Aorta (tissue), 5 donors: Measurements from ENCODE around the gene ACER1. TPM values are rescaled to one million over a fixed set of nuclear protein-coding genes. Genes with fewer than 3 reads are reported as not detected.

Source experiments
- ATAC-seq: fragments of 200-7000 bp; cut with Tn5 transposase; one replicate; pipeline ENCODE4 v1.9.1; 2022; ENCODE audit warnings: moderate library complexity; ENCODE audit not compliant: low FRiP score
- DNase-seq, 2 donors: peaks; one replicate each; pipeline ENCODE4 v3.0.0-alpha.2; 2020
- H3K27ac ChIP-seq, 2 donors: one replicate each; pipeline ENCODE4 v1.5.1; 2013; ENCODE audit warnings: low read length in 2 of 2, mild to moderate bottlenecking in 2 of 2, moderate library complexity in 2 of 2, control low read depth in 1 of 2, inconsistent platforms in 1 of 2, low read depth in 1 of 2
- H3K27me3 ChIP-seq, 2 donors: one replicate each; pipeline ENCODE4 v1.6.1; 2013; ENCODE audit warnings: control low read depth in 1 of 2, low read length in 1 of 2, mild to moderate bottlenecking in 1 of 2, moderate library complexity in 1 of 2; ENCODE audit not compliant: insufficient read depth in 2 of 2, control insufficient read depth in 1 of 2
- H3K36me3 ChIP-seq, 2 donors: one replicate each; pipeline ENCODE4 v1.6.1; 2013; ENCODE audit warnings: control low read depth in 1 of 2, low read length in 1 of 2, mild to moderate bottlenecking in 1 of 2; ENCODE audit not compliant: insufficient read depth in 2 of 2, control insufficient read depth in 1 of 2
- H3K4me1 ChIP-seq, 2 donors: one replicate each; pipeline ENCODE4 v1.6.1; 2013; ENCODE audit warnings: low read length in 2 of 2, control low read depth in 1 of 2, mild to moderate bottlenecking in 1 of 2, moderate library complexity in 1 of 2; ENCODE audit not compliant: insufficient read depth in 2 of 2, control insufficient read depth in 1 of 2
- H3K4me3 ChIP-seq, 2 donors: one replicate each; pipeline ENCODE4 v1.5.1; 2013; ENCODE audit warnings: low read length in 2 of 2, control low read depth in 1 of 2, mild to moderate bottlenecking in 1 of 2
- H3K9me3 ChIP-seq: one replicate; pipeline ENCODE4 v1.6.1; 2013; ENCODE audit warnings: mild to moderate bottlenecking, low read length; ENCODE audit not compliant: control insufficient read depth
- WGBS, 2 donors: extraction: QIAGEN DNeasy Blood & Tissue Kit; methylation state at CpG; one replicate each; pipeline ENCODE4 v1.1.7; 2013; 5-methylcytosine and 5-hydroxymethylcytosine counted together
- intact Hi-C, 2 donors: fragments of 100-400 bp; cut with DNase I; formaldehyde crosslinking; loops; one replicate each; pipeline versions ENCODE4 v1.14.2 to v1.15.0; 2022
- polyA plus RNA-seq, 2 donors: library from polyadenylated mRNA; stranded (reverse); fragments of 200-250 nt; gene quantifications; one replicate each; pipeline ENCODE4 v1.2.3, GENCODE V29; 2013
- total RNA-seq, 2 donors: library from RNA; stranded (reverse); fragmentation: NEBNext Ultra II Directional; extraction: Animal tissue kit (Norgen Biotek cat#: 25700); gene quantifications; one replicate each; pipeline ENCODE4 v1.2.1, GENCODE V29; 2021
- donor health status: healthy with polysubstance abuse.
- donor health status: Bipolar disorder and iron deficiency.
- donor health status: DM: no; HTN: no; CAD: no.
- donor health status: DM: no; HTN: no; CAD: no.
- donor health status: DM: yes; HTN: yes; CAD: no.

The ACER1 gene
- total and polyA plus RNA-seq, 4 donors, result 0.10 TPM; not detected in 3

DNA sequence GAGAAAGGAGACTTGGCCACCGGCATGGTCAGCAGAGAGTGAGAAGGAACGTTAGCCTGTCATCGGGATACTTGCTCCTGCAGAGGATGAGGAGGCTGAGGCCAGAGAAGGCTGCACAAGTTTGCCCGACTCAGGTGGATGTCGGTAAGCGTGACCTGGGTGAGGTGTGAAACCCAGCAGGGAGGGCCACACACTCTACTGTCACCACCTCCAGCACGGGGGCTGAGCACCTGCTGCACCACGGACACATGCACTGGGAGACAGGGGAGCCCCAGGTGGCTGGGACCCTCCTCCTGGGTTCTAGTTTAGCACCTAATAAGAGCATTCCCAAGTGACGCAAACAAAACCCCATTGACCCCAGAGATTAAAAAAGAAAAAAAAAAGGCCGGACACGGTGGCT is 70.9 kb downstream of the ACER1 start:
- 94 to 95% methylated on average over 11 of the region's 11 CpGs for WGBS, 2 donors
- intact Hi-C loops, result no loop called here
- Histone ChIP-seq H3K27ac (no peak overlapping the region), H3K4me3 (no peak overlapping the region), H3K27me3 (no peaks in the 10 kb centered on the region), H3K4me1 (no peaks in the 10 kb centered on the region), H3K36me3 (no peaks in the 10 kb centered on the region), H3K9me3 (no peaks in the 10 kb centered on the region)
- DNase-seq, result peak in 1 of 2 donors; percentile 64
- ATAC-seq, result no peak

DNA sequence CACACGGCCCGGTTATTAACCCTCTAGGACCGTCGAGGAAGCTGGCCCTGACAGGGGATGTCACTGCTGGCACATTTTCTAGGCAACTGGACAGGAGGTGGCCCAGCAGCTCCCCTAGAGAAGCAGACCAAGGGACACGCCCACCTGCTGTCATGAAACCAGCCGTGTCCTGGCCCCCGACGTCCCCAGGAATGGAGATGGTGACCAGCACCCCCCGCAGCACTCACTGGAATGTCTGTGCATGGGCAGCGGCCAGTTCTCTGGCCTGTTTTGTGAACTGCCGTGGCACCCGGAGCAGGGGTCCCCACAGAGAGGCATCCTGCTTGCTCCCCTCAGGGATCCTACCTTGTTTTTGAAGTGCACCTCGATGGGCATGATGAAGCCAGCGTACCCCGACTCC is 71.5 kb downstream of the ACER1 start:
- no peaks in the 10 kb centered on the region for H3K4me1 ChIP-seq
- no peaks in the 10 kb centered on the region for H3K36me3 ChIP-seq
- DNase-seq, result peak in 1 of 2 donors; percentile 55
- no peaks in the 10 kb centered on the region for H3K9me3 ChIP-seq
- no peak for ATAC-seq
- intact Hi-C loops, result no loop called here
- no peaks in the 10 kb centered on the region for H3K27me3 ChIP-seq
- no peak overlapping the region for H3K4me3 ChIP-seq
- 86 to 89% methylated on average over 15 of the region's 15 CpGs for whole genome bisulfite sequencing, 2 donors
- H3K27ac ChIP-seq, result no peak overlapping the region

DNA sequence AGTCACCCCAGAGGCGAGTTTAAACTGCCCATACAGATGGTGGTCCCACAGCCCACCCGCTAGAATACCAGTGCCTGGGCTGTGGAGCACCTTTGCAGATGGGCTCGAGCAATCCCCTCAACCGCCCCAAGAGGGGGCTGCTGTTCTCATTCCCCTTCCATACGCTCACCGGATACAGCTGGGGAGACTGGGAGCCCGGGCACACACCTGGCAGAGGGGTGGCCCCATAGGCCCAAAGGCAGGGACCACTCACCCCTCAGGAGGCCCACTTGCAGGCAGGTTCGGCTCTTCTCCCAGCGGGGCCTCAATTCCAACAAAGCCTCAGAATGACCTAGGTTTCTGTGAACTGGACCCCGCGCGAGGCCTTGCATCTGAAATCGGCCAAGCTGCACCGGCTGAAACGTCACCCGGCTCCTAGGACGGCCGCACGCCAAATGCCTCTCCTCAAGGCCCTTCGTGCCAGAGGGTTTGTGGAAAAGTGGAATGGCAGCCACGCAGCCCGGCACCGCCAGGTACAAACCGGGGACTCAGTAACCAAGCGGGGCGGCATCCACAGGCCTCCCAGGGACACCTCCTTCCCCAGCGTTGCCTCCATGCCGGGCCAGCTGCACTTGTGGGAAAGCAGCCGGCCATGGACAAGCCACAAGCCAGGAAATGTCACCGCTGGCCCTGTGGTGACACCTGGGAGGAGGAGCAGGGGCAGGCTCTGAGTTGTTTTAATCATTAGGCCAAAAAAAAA is 72.3 kb downstream of the ACER1 start:
- DNase-seq (peak in 1 of 2 donors; percentile 77), ATAC-seq (no peak)
- intact Hi-C loops, result no loop called here
- 88 to 90% methylated on average over 30 of the region's 30 CpGs for WGBS, 2 donors
- Histone ChIP-seq H3K4me3 (no peak overlapping the region), H3K4me1 (no peaks in the 10 kb centered on the region), H3K27me3 (no peaks in the 10 kb centered on the region), H3K9me3 (no peaks in the 10 kb centered on the region), H3K36me3 (no peaks in the 10 kb centered on the region), H3K27ac (no peak overlapping the region)

DNA sequence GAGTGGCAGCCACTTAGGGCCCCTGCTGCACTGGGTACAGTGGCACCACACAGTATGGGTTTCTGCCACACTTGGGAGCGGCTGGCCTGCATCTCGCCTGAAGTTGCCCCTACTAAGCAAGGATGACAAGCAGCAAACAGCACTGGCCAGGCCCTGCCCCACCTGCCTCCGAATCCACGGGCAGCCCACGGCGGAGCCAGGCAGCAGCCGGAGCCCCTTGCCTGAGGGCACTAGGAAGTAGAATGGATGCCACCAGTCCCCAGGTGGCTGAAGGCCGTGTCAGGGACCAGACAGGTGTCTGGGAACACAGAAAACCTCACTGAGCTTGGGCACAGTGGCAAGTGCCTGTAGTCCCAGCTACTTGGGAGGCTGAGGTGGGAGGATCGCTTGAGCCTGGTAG is 73.0 kb downstream of the ACER1 start:
- intact Hi-C loops, result no loop called here
- peak in 1 of 2 donors; percentile 72 for DNase-seq
- no peak overlapping the region for H3K27ac ChIP-seq

DNA sequence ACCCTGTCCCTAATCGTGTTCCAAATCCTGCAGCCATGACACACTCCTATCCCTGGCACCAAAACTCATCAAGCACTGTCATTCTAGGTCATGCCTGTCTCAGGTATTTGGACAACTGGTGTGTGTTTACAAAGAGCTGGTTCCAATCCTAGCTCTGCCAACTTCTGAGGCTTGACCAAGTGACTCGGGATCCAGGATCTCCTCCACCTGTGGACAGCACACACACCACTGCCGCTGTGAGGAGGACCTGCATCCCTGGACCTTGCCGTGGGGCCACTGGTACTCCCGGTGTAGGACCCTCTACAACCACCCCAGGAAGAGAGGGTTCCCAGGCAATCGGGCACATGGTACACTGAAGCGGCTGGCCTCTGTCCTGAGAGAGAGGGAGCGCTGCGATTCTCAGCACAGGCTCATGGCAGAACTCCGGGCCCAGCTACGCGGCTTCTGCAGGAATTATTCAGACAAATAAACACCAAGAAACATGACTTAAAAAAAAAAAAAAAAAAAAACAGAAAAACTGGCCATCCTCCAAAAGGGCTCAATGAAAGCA is 74.0 kb downstream of the ACER1 start:
- peak; percentile 37 for ATAC-seq
- peak in 1 of 2 donors; percentile 57 for DNase-seq
- intact Hi-C loops, result no loop called here
- Histone ChIP-seq H3K9me3 (no peaks in the 10 kb centered on the region), H3K4me3 (no peak overlapping the region), H3K27me3 (no peaks in the 10 kb centered on the region), H3K27ac (peak overlapping the region in 1 of 2 donors; percentile 58), H3K4me1 (no peaks in the 10 kb centered on the region), H3K36me3 (no peaks in the 10 kb centered on the region)
- WGBS, 2 donors, result 20 to 24% methylated on average over 12 of the region's 12 CpGs

More for the DNA sequence above, 73.0 kb downstream of the ACER1 start:
- no peaks in the 10 kb centered on the region for H3K9me3 ChIP-seq
- H3K27me3 ChIP-seq, result no peaks in the 10 kb centered on the region
- WGBS, 2 donors, result 94 to 97% methylated on average over 9 of the region's 9 CpGs
- H3K4me1 ChIP-seq, result no peaks in the 10 kb centered on the region
- ATAC-seq, result peak; percentile 28
- no peaks in the 10 kb centered on the region for H3K36me3 ChIP-seq
- H3K4me3 ChIP-seq, result no peak overlapping the region

DNA sequence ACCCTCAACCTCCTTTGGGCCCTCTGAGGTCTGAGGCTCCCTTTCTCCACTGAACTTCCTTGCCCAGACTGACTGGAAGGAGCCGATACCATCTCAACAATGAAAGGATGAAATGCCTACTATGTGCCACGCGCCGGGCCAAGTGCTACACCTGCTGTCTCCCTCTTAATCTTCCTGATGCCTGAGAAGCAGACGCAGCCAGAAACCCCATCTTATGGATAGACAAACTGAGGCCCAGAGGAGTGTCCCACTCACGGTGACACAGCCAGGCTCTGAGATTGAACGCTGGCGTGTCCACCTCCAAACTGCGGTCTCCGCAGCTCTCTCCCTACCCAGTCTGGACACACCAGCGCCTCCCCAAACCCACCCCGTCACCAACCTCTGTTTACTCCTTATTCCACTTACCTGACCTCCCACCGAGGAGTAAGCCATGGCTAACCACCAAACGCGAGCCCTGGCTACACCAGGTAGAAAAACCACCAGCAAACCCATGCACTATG is 74.5 kb downstream of the ACER1 start:
- no peak overlapping the region for H3K4me3 ChIP-seq
- no peaks in the 10 kb centered on the region for H3K27me3 ChIP-seq
- no peaks in the 10 kb centered on the region for H3K36me3 ChIP-seq
- H3K9me3 ChIP-seq, result no peaks in the 10 kb centered on the region
- DNase-seq, result peak in 1 of 2 donors; percentile 72
- no peak for ATAC-seq
- H3K27ac ChIP-seq, result no peak overlapping the region
- WGBS, 2 donors, result 96% methylated on average over 15 of the region's 15 CpGs
- intact Hi-C loops, result no loop called here
- no peaks in the 10 kb centered on the region for H3K4me1 ChIP-seq

Other genes with a start within 250 kb of the ACER1 start
- 10 to 100 TPM; 16.6 to 26.1 TPM for gene RFX2, start 223.1 kb downstream of the ACER1 start, total RNA-seq
- gene RFX2, start 223.1 kb downstream of the ACER1 start, polyA plus RNA-seq, result 10 to 100 TPM in 1 of 2 donors, 1 to 10 TPM in 1; 6.5 to 12.6 TPM
- not detected for gene ACSBG2, start 197.9 kb downstream of the ACER1 start, total RNA-seq
- 1 to 10 TPM in 1 of 2 donors, not detected in 1; 1.5 TPM for gene ACSBG2, start 197.9 kb downstream of the ACER1 start, polyA plus RNA-seq
- gene MLLT1, start 53.6 kb downstream of the ACER1 start, total RNA-seq, result 10 to 100 TPM; 54.8 to 55.5 TPM
- 10 to 100 TPM; 14.9 to 34.3 TPM for gene MLLT1, start 53.6 kb downstream of the ACER1 start, polyA plus RNA-seq
- 10 to 100 TPM; 46.7 to 47.8 TPM for gene CLPP, start 27.9 kb upstream of the ACER1 start, total RNA-seq
- gene CLPP, start 27.9 kb upstream of the ACER1 start, polyA plus RNA-seq, result 10 to 100 TPM; 44.8 to 52.9 TPM
- 10 to 100 TPM; 36.5 to 44.6 TPM for gene ALKBH7, start 39.2 kb upstream of the ACER1 start, total RNA-seq
- gene ALKBH7, start 39.2 kb upstream of the ACER1 start, polyA plus RNA-seq, result 100 to 1,000 TPM in 1 of 2 donors, 10 to 100 TPM in 1; 87.5 to 124 TPM
- gene PSPN, start 42.3 kb upstream of the ACER1 start, total RNA-seq, result 1 to 10 TPM; 1.0 to 2.2 TPM
- gene PSPN, start 42.3 kb upstream of the ACER1 start, polyA plus RNA-seq, result 1 to 10 TPM in 1 of 2 donors, under 1 TPM in 1; 0.95 to 1.1 TPM
- 10 to 100 TPM; 35.7 to 45.2 TPM for gene GTF2F1, start 59.6 kb upstream of the ACER1 start, total RNA-seq
- 10 to 100 TPM; 41.7 to 59.4 TPM for gene GTF2F1, start 59.6 kb upstream of the ACER1 start, polyA plus RNA-seq
- gene KHSRP, start 91.2 kb upstream of the ACER1 start, total RNA-seq, result 100 to 1,000 TPM; 137 to 151 TPM
- gene KHSRP, start 91.2 kb upstream of the ACER1 start, polyA plus RNA-seq, result 10 to 100 TPM; 69.7 to 81.1 TPM
- under 1 TPM in 1 of 2 donors, not detected in 1; 0.23 TPM for gene SLC25A41, start 100.2 kb upstream of the ACER1 start, total RNA-seq
- gene SLC25A41, start 100.2 kb upstream of the ACER1 start, polyA plus RNA-seq, result 1 to 10 TPM in 1 of 2 donors, not detected in 1; 1.8 TPM
- gene SLC25A23, start 126.2 kb upstream of the ACER1 start, total RNA-seq, result 10 to 100 TPM; 52.8 to 59.0 TPM
- gene SLC25A23, start 126.2 kb upstream of the ACER1 start, polyA plus RNA-seq, result 10 to 100 TPM; 37.9 to 48.1 TPM
- not detected for gene CRB3, start 130.7 kb upstream of the ACER1 start, total RNA-seq
- 10 to 100 TPM in 1 of 2 donors, under 1 TPM in 1; 0.38 to 13.9 TPM for gene CRB3, start 130.7 kb upstream of the ACER1 start, polyA plus RNA-seq
- gene DENND1C, start 148.2 kb upstream of the ACER1 start, total RNA-seq, result 1 to 10 TPM; 3.9 to 7.6 TPM
- gene DENND1C, start 148.2 kb upstream of the ACER1 start, polyA plus RNA-seq, result 1 to 10 TPM in 1 of 2 donors, under 1 TPM in 1; 0.20 to 1.9 TPM
- gene TUBB4A, start 168.7 kb upstream of the ACER1 start, total RNA-seq, result under 1 TPM; 0.68 to 0.90 TPM
- not detected for gene TUBB4A, start 168.7 kb upstream of the ACER1 start, polyA plus RNA-seq
- gene TNFSF9, start 197.4 kb upstream of the ACER1 start, total RNA-seq, result 1 to 10 TPM; 1.2 to 1.6 TPM
- not detected for gene TNFSF9, start 197.4 kb upstream of the ACER1 start, polyA plus RNA-seq